PC-9 (cell line): ENCODE results near the gene DRAXIN. TPM values are rescaled to one million over a fixed set of nuclear protein-coding genes. Genes with fewer than 3 reads are reported as not detected.

Experiments
- BruUV-seq: library from RNA; stranded (reverse); fragments of 400-500 nt; replicated peaks from 2 replicates; lab custom pipeline; 2021; lab: Mats Ljungman, UMichigan
- CTCF ChIA-PET: fragments of 300-600 bp; sonication (Branson Sonifier 250); formaldehyde crosslinking; loops from one replicate; lab custom pipeline; 2022; ENCODE audit warnings: antibody characterized with exemption; lab: Charles Lee
- POLR2A ChIA-PET: fragments of 300-600 bp; sonication (Branson Sonifier 250); formaldehyde crosslinking; loops from one replicate; lab custom pipeline; 2022; ENCODE audit warnings: antibody characterized with exemption; ENCODE audit not compliant: unreplicated experiment; lab: Charles Lee
- DNase-seq, 2 experiments: peaks; one replicate each; pipeline versions ENCODE4 v3.0.0 to v3.0.0-alpha.2; 2015 to 2022; ENCODE audit warnings: mixed read lengths in 1 of 2
- H2AFZ ChIP-seq: fragments of 200-600 bp; sonication (generic); 2 replicates; pipeline ENCODE4 v1.8.1; 2017; ENCODE audit warnings: antibody characterized with exemption
- H3F3A ChIP-seq: fragments of 200-600 bp; sonication (generic); 2 replicates; pipeline ENCODE4 v1.8.1; 2017; ENCODE audit warnings: antibody characterized with exemption, mild to moderate bottlenecking, low read depth; ENCODE audit not compliant: insufficient read depth
- H3K27ac ChIP-seq: fragments of 200-600 bp; sonication (generic); 2 replicates; pipeline ENCODE4 v1.6.1; 2016; ENCODE audit warnings: mixed run types
- H3K27me3 ChIP-seq: fragments of 200-600 bp; sonication (generic); 2 replicates; pipeline ENCODE4 v1.6.1; 2016; ENCODE audit warnings: low read depth, mixed run types; ENCODE audit not compliant: insufficient read depth
- H3K36me3 ChIP-seq: fragments of 200-600 bp; sonication (generic); 2 replicates; pipeline ENCODE4 v1.6.1; 2016; ENCODE audit warnings: low read depth, mixed run types
- H3K4me1 ChIP-seq: fragments of 200-600 bp; sonication (generic); replicated peaks from 2 replicates; pipeline ENCODE4 v1.6.1; 2016; ENCODE audit warnings: mixed run types; ENCODE audit not compliant: insufficient read depth
- H3K4me2 ChIP-seq: fragments of 200-600 bp; sonication (generic); 2 replicates; pipeline ENCODE4 v1.6.1; 2017; ENCODE audit warnings: mixed run types
- H3K4me3 ChIP-seq: fragments of 200-600 bp; sonication (generic); 2 replicates; pipeline ENCODE4 v1.6.1; 2016; ENCODE audit warnings: mixed run types
- H3K79me2 ChIP-seq: fragments of 200-600 bp; sonication (generic); 2 replicates; pipeline ENCODE4 v1.6.1; 2017; ENCODE audit warnings: low read depth, mixed run types
- H3K9me2 ChIP-seq: fragments of 200-600 bp; sonication (generic); 2 replicates; pipeline ENCODE4 v1.8.1; 2017; ENCODE audit warnings: mild to moderate bottlenecking; ENCODE audit not compliant: insufficient read depth
- H3K9me3 ChIP-seq: fragments of 200-600 bp; sonication (generic); 2 replicates; pipeline ENCODE4 v1.8.1; 2016; ENCODE audit warnings: low read depth; ENCODE audit not compliant: insufficient read depth
- H4K20me1 ChIP-seq: fragments of 200-600 bp; sonication (generic); 2 replicates; pipeline ENCODE4 v1.8.1; 2017; ENCODE audit not compliant: insufficient read depth
- EZH2 ChIP-seq: fragments of 200-600 bp; sonication (generic); IDR thresholded peaks from 2 replicates; pipeline ENCODE4 v1.8.0; 2017; ENCODE audit warnings: antibody characterized with exemption, low read depth
- intact Hi-C: fragments of 100-400 bp; cut with micrococcal nuclease; formaldehyde crosslinking; loops from one replicate; pipeline ENCODE4 v1.10.0; 2022; ENCODE audit not compliant: unreplicated experiment
- total RNA-seq: library from RNA; stranded (reverse); gene quantifications from 2 replicates; pipeline ENCODE4 v1.2.3, GENCODE V29; 2021
- TF ChIP-seq, protein P1 (sequence below): fragments of 200-600 bp; sonication (generic); conservative IDR thresholded peaks from 2 replicates; pipeline ENCODE4 v1.6.1; 2017; ENCODE audit warnings: mixed run types, antibody characterized with exemption, mild to moderate bottlenecking, moderate library complexity

DRAXIN gene
- total RNA-seq, 1 experiment from 2014 or later, result not detected

DNA sequence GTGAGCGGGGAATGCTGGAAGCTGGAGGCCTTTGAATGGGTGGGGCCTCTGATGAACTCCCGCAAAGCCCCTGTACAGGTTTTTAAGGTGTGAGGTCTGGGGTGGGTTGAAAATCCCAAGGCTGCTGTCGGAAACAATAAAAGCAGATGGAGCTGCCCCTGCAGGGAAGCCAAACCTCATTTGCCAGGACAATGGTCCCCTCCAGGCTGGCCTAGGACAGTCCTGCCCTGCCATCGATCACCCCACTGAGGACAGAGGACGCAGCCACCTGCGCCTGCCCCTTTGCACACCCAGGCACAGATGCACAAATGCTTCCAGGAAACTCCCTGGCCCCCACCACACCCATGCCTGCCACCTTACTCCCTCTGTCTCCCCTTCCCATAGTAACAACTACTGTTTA is 4.4 kb downstream of the DRAXIN start:
- Histone ChIP-seq H3K4me3 (no peak overlapping the region), H3K4me2 (no peak overlapping the region), H3K9me3 (no peaks in the 10 kb centered on the region), H2AFZ (no peak overlapping the region), H3K36me3 (no peaks in the 10 kb centered on the region), H3K79me2 (no peaks in the 10 kb centered on the region), H4K20me1 (no peaks in the 10 kb centered on the region), H3K27me3 (peaks cover 4% of the 10 kb centered on the region; the same call in 1 of the 2 replicates), H3K9me2 (no peaks in the 10 kb centered on the region), H3K4me1 (peaks cover 11% of the 10 kb centered on the region; the same call in 1 of the 2 replicates), H3F3A (no peaks in the 10 kb centered on the region), H3K27ac (no peak overlapping the region)
- TF ChIP-seq EZH2, result no peak
- TF ChIP-seq, protein P1, sequence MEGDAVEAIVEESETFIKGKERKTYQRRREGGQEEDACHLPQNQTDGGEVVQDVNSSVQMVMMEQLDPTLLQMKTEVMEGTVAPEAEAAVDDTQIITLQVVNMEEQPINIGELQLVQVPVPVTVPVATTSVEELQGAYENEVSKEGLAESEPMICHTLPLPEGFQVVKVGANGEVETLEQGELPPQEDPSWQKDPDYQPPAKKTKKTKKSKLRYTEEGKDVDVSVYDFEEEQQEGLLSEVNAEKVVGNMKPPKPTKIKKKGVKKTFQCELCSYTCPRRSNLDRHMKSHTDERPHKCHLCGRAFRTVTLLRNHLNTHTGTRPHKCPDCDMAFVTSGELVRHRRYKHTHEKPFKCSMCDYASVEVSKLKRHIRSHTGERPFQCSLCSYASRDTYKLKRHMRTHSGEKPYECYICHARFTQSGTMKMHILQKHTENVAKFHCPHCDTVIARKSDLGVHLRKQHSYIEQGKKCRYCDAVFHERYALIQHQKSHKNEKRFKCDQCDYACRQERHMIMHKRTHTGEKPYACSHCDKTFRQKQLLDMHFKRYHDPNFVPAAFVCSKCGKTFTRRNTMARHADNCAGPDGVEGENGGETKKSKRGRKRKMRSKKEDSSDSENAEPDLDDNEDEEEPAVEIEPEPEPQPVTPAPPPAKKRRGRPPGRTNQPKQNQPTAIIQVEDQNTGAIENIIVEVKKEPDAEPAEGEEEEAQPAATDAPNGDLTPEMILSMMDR, result no peak
- ChIA-PET POLR2A (no interaction called here), CTCF (interaction anchor here (0.7 kb wide), 1 partner anchor 21 kb away, joined by 3 read pairs; no protein-coding TSS in a partner anchor)
- intact Hi-C loops, result no loop called here
- no peak for DNase-seq
- BruUV-seq, result no TSS peak

DNA sequence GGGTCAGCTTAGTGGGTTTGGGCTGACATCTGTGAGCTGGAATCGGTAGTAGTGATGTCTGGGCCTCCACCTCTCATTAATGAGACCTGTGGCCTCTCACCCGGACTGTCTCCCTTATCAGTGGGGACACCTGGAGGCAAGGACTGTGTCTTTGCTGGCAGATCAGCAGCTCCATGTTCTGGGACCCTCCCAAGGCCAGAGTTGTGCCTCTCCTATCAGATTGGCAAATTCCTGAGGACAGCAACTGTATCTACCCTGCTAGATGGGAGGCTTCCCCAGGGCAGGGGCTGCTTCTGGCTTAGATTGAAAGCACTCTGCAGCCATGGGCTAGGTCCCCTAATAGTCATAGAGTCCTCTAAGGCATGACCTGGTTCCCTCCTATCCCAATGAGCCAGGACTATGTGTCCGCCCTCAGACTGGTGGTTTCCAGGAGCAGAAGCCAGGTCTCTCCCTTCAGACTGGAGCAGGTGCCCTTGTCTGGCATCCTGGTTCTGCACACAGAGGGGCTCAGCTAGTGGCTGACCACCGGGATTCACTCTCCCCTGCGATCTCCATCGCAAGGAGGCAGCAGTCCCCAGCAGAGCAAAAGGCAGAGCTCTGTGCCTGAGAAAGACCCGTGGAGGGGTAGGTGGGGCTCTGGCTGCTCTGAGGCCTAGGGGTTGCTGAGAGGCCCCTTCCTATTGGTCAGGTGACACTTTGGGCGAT is 5.8 kb downstream of the DRAXIN start:
- Histone ChIP-seq H3F3A (no peaks in the 10 kb centered on the region), H4K20me1 (no peaks in the 10 kb centered on the region), H3K4me1 (peaks cover 11% of the 10 kb centered on the region; the same call in 1 of the 2 replicates), H3K9me2 (no peaks in the 10 kb centered on the region), H3K36me3 (no peaks in the 10 kb centered on the region), H3K79me2 (no peaks in the 10 kb centered on the region), H3K4me2 (no peak overlapping the region), H3K4me3 (no peak overlapping the region), H3K27ac (no peak overlapping the region), H3K27me3 (peaks cover 4% of the 10 kb centered on the region; the same call in 1 of the 2 replicates), H2AFZ (no peak overlapping the region), H3K9me3 (no peaks in the 10 kb centered on the region)
- ChIA-PET CTCF (no interaction called here), POLR2A (interaction anchor here (0.6 kb wide), 1 partner anchor 363 kb away, joined by 6 read pairs; no protein-coding TSS in a partner anchor)
- BruUV-seq, result no TSS peak
- DNase-seq, result no peak
- TF ChIP-seq, protein P1, result no peak
- TF ChIP-seq EZH2, result no peak
- intact Hi-C loops, result no loop called here

DNA sequence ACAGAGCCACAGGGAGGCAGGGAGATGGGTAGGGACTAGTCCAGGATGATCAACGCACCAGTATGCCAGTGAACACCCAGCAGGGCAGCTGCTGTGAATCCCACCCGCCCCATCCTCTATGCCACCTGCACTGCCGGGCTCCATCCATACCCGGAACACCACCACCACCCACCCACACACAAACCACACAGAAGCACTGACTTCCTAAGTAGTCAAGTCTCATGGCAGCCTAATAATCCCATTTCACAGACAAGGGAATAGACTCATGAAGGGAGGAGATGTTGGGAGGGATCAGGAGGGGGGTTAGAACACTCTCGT is 6.3 kb downstream of the DRAXIN start:
- TF ChIP-seq, protein P1, result no peak
- TF ChIP-seq EZH2, result no peak
- Histone ChIP-seq H3K4me2 (no peak overlapping the region), H3K4me1 (peaks cover 8% of the 10 kb centered on the region; the same call in 1 of the 2 replicates), H3K27me3 (peaks cover 7% of the 10 kb centered on the region), H2AFZ (no peak overlapping the region), H3K27ac (no peak overlapping the region), H3F3A (no peaks in the 10 kb centered on the region), H3K9me2 (no peaks in the 10 kb centered on the region), H4K20me1 (no peaks in the 10 kb centered on the region), H3K9me3 (no peaks in the 10 kb centered on the region), H3K79me2 (no peaks in the 10 kb centered on the region), H3K4me3 (no peak overlapping the region), H3K36me3 (no peaks in the 10 kb centered on the region)
- intact Hi-C loops, result no loop called here
- BruUV-seq, result no TSS peak
- ChIA-PET CTCF (no interaction called here), POLR2A (no interaction called here)
- no peak for DNase-seq
